HG02763 (cell line): ENCODE data around the gene CYTH4.
"Not testable (repeated sequence)": the region's sequence is repeated elsewhere in the genome, so short reads cannot be mapped to it uniquely, and the experiment has no call there.

ENCODE experiments used
- ATAC-seq: cut with Tn5 transposase; IDR thresholded peaks from one replicate; pipeline ENCODE4 v1.9.1; 2021; ENCODE audit warnings: mild to moderate bottlenecking, moderate library complexity; ENCODE audit not compliant: unreplicated experiment

CYTH4 gene

DNA sequence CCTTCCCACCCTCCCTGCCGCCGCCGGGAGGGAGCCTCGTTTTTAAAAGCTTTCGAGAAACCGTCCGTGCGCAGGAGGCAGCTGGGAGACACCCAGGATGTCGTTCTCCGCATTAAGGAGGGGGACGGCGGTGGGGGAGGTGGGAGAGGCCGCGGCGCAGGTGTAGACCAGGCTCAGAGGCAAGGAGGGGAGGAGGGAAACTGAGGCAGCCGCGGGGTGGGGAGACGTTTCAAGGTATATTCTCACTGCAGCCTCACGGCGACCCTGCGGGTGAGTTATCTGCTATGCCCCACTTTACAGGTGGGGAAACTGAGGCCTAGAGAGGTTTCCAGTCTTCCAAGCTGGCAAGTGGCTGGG lies 42.7 kb downstream of the CYTH4 start:
- no peak for ATAC-seq

DNA sequence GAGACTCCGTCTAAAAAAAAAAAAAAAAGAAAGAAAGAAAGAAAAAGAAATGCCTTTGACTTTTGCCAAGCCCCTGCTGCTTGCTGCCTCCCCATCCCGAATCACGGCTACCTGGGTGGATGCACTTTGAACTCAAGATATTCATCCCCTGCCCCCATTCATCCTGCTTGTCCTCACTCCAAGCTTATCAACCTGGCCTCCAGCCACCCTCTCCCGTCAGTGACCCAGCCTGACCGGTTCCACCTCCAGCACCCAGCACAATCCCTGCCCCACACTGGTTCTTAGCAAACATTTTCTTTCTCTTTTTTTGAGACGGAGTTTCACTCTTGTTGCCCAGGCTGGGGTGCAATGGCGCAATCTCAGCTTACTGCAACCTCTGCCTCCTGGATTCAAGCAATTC lies 44.4 kb downstream of the CYTH4 start:
- ATAC-seq = no peak

DNA sequence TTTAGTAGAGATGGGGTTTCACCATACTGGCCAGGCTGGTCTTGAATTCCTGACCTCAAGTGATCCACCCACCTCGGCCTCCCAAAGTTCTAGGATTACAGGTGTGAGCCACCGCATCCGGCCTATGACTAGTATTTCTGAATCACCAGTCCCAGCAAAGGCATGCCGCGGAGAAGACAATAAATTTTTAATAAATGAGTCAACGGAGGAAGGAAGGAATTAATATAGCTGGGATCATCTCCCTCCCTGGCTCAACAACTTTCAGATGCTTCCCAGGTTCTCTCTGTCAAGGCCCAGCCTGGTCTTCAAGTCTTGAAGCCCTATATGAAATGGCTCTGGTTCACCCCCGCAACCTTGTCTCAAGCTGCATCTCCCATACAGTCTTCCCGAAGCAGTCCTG lies 45.7 kb downstream of the CYTH4 start:
- no peak for ATAC-seq

DNA sequence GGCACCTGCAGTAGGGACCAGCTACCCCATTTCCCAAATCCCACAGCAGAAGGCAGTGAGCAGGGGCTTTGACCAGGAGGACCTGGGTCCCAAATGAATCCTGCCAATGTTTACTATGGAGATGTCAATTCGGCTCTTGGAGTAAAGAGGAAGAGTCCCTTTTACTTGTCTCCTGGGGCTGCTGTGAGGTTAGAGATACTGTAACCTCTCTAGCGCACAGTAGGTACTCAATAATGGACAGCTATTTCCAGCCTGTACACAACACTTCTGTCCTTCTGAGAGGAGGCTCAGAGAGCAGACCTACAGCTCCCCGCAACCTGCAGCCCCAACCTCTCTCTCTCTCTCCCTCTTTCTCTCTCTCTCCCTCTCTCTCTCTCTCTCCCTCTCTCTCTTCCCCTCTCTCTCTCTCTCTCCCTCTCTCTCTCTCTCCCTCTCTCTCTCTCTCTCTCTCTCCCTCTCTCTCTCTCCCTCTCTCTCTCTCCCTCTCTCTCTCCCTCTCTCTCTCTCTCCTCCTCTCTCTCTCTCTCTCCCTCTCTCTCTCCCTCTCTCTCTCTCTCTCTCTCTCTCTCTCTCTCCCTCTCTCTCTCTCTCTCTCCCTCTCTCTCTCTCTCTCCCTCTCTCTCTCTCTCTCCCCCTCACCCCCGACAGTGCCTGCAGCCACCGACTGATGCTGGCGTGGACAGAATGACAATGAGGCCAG lies 46.4 kb downstream of the CYTH4 start:
- not testable (repeated sequence) for ATAC-seq

DNA sequence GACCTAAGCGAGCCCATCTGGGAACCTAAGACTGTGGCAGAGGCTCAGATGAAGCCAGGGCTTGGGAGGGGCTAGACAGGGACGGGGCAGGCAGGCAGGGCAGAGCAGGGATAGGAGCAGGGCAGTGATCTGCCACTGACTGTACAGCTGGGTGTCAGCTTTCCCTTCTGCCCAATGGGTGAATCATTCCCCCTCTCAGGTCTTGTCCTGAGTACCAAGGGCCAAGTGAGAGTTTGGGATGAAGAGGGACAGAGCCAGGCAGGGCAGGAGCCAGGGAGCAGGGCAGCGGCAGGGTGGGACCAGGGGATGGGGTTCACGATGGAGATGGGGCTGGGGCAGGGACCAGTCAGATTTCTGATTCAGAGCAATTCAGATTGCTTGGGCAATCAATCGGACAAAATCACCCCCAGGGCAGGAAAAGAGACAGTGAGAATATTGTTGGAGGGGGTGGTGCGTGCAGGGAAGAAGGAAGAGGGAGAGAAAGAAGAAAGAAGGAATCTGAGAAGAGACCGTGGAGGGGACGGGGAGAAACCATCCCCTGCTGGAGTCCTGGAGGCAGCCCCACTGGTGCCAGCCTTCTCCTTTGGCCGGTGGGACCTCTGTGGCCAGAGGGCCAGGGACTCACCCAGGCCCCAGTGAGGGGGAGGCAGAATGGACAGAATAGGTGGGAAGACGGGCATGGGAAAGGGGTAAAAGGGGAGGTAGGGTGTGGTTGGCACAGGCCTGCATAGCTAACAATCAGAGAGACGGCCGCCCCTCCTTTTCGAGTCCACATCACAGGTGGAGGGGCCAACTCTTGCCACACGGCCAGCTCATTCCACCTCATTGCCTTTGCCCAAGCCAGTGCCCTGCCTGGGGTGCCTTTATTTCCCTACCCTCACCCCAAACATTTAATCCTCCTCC lies 47.2 kb downstream of the CYTH4 start:
- no peak for ATAC-seq

DNA sequence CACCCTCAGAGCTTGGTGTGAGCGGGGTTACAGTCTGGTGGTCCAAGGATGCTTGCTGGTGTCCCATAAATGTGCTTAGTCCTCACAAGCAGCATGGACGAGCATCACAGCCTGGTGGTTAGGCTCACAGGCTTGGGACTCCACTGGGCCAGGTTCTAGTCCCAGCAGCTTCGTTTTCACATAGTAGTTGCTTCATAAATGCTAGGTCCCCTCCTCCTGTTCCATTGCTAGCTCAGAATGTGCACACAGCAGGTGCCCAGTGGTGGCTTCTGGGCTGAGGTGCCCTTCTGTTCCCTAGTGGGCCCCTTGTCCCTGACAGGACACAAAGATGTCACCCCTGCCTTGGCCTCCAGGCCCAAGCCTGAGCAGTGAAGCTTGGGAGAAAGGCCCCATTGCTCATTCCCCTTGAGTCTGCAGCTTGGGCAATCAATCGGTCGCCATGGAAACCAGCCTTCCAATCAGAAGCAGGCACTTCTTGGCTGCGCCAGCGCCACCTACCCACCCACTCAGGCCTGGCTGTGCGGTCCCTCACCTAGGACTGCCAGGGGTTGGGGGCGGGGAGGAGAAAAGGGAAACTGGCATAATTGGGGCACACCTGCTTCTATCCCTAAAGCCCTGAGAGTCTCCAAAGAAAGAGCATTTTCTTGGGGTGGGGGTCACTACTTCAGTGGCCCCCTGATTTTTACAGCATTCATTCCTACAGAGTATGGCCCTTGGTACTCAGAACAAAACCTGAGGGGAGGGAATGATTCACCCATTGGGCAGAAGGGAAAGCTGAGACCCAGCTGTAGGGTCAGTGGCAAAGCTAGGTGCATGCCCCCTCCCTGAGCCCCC lies 48.1 kb downstream of the CYTH4 start:
- ATAC-seq = no peak

DNA sequence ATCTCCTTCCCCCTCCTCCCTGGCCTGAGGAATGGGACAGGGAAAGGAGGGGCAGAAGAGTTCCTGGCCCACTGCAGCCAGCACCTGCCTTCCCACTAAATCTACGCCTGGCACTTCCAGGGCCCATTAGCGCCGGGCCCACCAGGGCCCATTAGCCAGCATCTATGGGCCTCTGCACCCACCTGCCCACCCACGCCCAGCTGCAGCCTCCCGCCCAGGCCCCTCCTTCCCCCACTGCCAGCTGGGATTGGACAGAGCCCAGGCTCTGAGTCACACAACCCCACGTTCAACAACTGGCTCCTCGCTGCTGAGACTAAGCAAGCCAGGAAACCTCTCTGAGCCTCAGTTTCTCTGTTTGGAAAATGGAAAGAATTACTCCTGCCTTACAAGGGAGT lies 48.7 kb downstream of the CYTH4 start:
- no peak for ATAC-seq

- no peak for ATAC-seq
Observed at GRCh38 chr22:37331856-37332536, 49.7 kb downstream of the CYTH4 start.

DNA sequence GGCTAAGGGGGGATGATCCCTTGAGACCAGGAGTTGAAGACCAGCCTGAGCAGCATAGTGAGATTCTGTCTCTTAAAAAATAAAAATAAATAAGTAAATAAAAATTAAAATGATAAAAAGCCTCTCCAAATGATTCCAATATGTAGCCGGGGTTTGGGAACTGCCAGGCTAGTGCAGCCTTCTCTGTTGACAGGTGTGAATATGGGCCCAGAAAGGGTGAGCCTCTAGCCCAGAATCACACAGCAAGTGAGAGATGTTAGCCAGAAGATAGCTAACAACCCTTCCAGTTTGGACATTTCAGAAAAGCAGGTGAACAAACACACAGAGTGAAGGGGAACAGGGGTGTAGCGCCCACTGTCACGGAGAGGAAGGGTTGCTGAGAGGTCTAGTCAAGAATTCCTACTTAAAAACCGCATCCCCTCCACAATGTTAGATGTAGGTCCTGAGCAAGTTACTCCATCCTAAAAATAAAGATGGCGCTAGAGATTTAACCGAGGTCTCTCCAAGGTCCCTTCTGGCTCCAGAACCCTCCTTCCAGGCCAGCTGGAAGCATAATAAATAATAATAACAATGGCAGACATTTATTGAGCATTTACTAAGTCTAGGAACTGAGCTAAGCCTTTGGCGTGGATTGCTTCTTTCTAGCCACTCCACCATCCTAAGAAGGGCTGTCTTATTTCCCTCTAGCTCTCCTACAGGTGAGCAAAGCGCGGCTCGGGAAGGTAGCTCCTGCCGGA lies 51.6 kb downstream of the CYTH4 start:
- no peak for ATAC-seq

DNA sequence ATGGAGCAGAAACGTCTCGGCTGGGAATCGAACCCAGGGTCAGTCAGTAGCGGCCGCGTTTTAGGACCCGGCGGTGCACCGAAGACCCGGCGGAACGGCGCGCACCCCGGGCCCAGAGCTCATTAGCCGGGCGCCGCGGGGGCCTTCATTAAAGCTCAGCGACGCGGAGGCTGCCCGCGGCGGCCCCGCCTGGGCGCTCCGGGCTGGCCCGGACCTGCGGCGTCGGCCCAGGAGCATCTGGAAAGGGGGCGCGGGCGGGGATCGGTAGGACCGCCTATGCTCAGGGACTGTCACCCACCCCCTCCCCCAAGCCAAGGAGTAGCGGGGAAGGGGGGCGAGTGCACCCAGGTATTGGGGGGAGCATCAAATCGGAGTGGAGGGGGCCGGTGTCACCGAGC lies 52.2 kb downstream of the CYTH4 start:
- ATAC-seq = no peak

- no peak for ATAC-seq
Observed at GRCh38 chr22:37334859-37335805, 52.8 kb downstream of the CYTH4 start.

GRCh38 chr22:37335806-37336199 lies 53.5 kb downstream of the CYTH4 start:
- ATAC-seq = no peak

DNA sequence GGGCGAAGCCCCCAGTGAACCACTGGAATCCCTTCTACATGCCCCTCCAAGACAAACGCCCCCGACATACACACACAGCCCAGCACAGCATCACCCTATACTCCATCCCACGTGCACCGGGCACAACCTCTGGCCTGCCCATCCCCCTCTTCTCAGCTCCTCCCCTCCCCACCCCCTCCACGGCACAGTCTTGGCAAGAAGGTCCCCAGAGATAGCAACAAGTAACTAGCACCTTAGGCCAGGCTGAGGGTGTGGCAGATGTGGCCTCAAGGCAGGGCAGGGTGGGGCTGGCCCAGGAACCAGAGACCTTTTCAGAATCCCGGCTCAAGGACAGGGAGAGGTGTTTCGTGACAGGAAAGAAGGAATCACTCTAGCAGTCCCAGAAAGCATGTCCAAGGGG lies 54.3 kb downstream of the CYTH4 start:
- no peak for ATAC-seq

DNA sequence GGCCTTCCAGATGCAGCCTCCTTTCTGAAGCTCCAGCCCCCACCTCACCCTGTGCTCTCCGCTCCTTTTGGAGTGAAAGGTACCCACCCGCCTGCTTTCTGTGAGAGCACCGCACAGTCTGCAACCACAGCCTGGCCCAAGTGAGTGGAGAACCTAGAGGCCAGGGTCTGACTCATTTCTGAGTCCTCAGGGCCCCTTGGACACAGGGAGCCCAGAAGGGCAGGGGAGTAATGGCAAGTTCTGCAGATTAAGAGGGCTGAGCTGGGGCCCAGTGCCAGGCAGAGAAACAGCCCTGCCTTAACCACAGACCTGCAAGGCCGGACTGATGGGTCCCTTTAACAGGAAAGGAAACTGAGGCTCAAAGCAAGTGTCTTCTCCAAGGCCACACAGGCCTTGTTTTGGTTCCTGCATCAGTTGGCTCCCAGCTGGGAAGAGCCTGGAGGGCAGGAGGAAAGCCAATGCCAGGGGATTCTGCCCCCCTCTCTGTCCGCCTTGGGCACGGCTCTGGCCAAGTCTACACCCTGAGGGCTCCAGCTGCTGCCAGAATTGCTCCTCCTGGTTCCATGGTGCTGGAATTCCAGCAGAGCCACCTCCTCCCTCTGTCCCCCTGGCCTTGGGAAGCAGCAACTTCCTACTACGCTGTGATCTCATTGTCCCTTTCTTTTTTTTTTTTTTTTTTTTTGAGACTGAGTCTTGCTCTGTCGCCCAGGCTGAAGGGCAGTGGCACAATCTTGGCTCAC lies 55.1 kb downstream of the CYTH4 start:
- no peak for ATAC-seq

GRCh38 chr22:37338539-37339246 lies 56.4 kb downstream of the CYTH4 start:
- no peak for ATAC-seq

GRCh38 chr22:37340331-37341262 lies 58.3 kb downstream of the CYTH4 start:
- ATAC-seq = no peak

DNA sequence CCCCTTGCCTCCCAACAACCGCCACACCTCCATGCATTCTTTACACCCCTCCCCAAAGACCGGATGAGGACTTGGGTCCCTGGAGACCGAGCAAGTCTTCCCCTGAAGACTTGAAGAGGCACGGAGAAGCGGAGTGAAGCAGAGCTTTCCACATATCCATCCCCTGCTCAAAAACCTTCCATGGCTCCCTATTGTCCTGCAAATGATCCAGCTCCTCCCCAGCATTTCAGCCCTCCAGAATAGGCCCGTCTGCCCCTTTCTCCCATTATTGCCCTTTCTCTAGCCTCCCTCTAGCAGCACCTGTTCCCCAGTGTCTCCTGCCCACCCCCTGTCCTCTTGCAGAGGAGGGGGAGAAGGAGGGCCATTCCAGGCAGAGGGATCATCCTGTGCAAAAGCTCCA lies 59.8 kb downstream of the CYTH4 start:
- no peak for ATAC-seq
